Suprapubic skin (tissue), 4 donors: ENCODE results near the gene WDR27. TPM values are rescaled to one million over a fixed set of nuclear protein-coding genes. Genes with fewer than 3 reads are reported as not detected.

Experiments
- DNase-seq, 2 donors: peaks; one replicate each; pipeline ENCODE4 v3.0.0-alpha.2; 2019; ENCODE audit warnings: low spot score in 2 of 2
- H3K27ac ChIP-seq: fragments of 200-600 bp; sonication (generic); one replicate; pipeline ENCODE4 v1.5.1; 2019
- H3K27me3 ChIP-seq: fragments of 200-600 bp; sonication (generic); one replicate; pipeline ENCODE4 v1.5.1; 2019
- H3K36me3 ChIP-seq: fragments of 200-600 bp; sonication (generic); one replicate; pipeline ENCODE4 v1.5.1; 2019
- H3K4me1 ChIP-seq: fragments of 200-600 bp; sonication (generic); one replicate; pipeline ENCODE4 v1.5.1; 2019
- H3K4me3 ChIP-seq: fragments of 200-600 bp; sonication (generic); one replicate; pipeline ENCODE4 v1.5.1; 2019; ENCODE audit warnings: mild to moderate bottlenecking
- H3K9me3 ChIP-seq: fragments of 200-600 bp; sonication (generic); one replicate; pipeline ENCODE4 v1.5.1; 2019
- CTCF ChIP-seq, 2 donors: fragments of 200-600 bp in 1 of 2; fragments of 450-650 bp in 1 of 2; sonication (generic) in 1 of 2; IDR thresholded peaks; one replicate each; pipeline ENCODE4 v1.5.1; 2016 to 2019; ENCODE audit warnings: antibody characterized with exemption in 2 of 2, mild to moderate bottlenecking in 1 of 2, moderate library complexity in 1 of 2
- EP300 ChIP-seq: sonication (generic); formaldehyde crosslinking; IDR thresholded peaks from one replicate; pipeline ENCODE4 v1.6.1; 2017; ENCODE audit warnings: antibody characterized with exemption
- POLR2A ChIP-seq, 2 donors: fragments of 450-650 bp; IDR thresholded peaks; one replicate each; pipeline ENCODE4 v1.6.1; 2017; ENCODE audit warnings: antibody characterized with exemption in 2 of 2, mild to moderate bottlenecking in 2 of 2, moderate library complexity in 2 of 2
- POLR2AphosphoS5 ChIP-seq, 3 donors: sonication (generic); formaldehyde crosslinking; IDR thresholded peaks; one replicate each; pipeline ENCODE4 v1.6.1; 2017; ENCODE audit warnings: antibody characterized with exemption in 3 of 3
- WGBS: methylation state at CpG from one replicate; pipeline ENCODE4 v1.1.5; 2018; 5-methylcytosine and 5-hydroxymethylcytosine counted together
- total RNA-seq, 4 donors: library from RNA; depleted of rRNA; stranded (reverse); fragments of >200 nt; gene quantifications; one replicate each; pipeline ENCODE4 v1.1.0, GENCODE V29; 2016

WDR27 gene
- total RNA-seq, 4 donors from 2014 or later = 17.3 to 59.4 (median 26.6) TPM

- no peaks in the 10 kb centered on the region for H3K27me3 ChIP-seq
- TF ChIP-seq POLR2A (IDR thresholded peaks at IDR 0.05) (no peak), EP300 (no peak), CTCF (IDR thresholded peaks at IDR 0.05) (no peak), POLR2AphosphoS5 (IDR thresholded peaks at IDR 0.05) (no peak)
- H3K4me3 ChIP-seq = no peak overlapping the region
- H3K9me3 ChIP-seq = no peaks in the 10 kb centered on the region
- 77% methylated on average over 6 of the region's 6 CpGs for WGBS
- H3K36me3 ChIP-seq = peaks cover 32% of the 10 kb centered on the region
- H3K4me1 ChIP-seq = no peaks in the 10 kb centered on the region
- peak overlapping the region; percentile 38 for H3K27ac ChIP-seq
- no peak for DNase-seq
These were observed 32.7 kb downstream of the WDR27 start for GRCh38 chr6:169669147-169669546.

- WGBS = 86% methylated on average over 15 of the region's 15 CpGs
- Histone ChIP-seq H3K27me3 (no peaks in the 10 kb centered on the region), H3K4me3 (no peak overlapping the region), H3K36me3 (peaks cover 38% of the 10 kb centered on the region), H3K4me1 (no peaks in the 10 kb centered on the region), H3K9me3 (no peaks in the 10 kb centered on the region), H3K27ac (no peak overlapping the region)
- TF ChIP-seq POLR2AphosphoS5 (IDR thresholded peaks at IDR 0.05) (no peak), CTCF (IDR thresholded peaks at IDR 0.05) (no peak)
- DNase-seq = no peak
These were observed 33.5 kb downstream of the WDR27 start for GRCh38 chr6:169668203-169668847.

- H3K27me3 ChIP-seq = no peaks in the 10 kb centered on the region
- H3K27ac ChIP-seq = no peak overlapping the region
- TF ChIP-seq CTCF (IDR thresholded peaks at IDR 0.05) = no peak
- TF ChIP-seq POLR2A (IDR thresholded peaks at IDR 0.05) = no peak
- TF ChIP-seq POLR2AphosphoS5 (IDR thresholded peaks at IDR 0.05) = no peak
- TF ChIP-seq EP300 = no peak
- peaks cover 41% of the 10 kb centered on the region for H3K36me3 ChIP-seq
- H3K4me1 ChIP-seq = no peaks in the 10 kb centered on the region
- no peak for DNase-seq
- WGBS = 95% methylated on average over 27 of the region's 27 CpGs
- H3K4me3 ChIP-seq = no peak overlapping the region
- no peaks in the 10 kb centered on the region for H3K9me3 ChIP-seq
These were observed 34.1 kb downstream of the WDR27 start for GRCh38 chr6:169667716-169668115.

GRCh38 chr6:169666441-169666840 lies 35.4 kb downstream of the WDR27 start:
- 94% methylated on average over 14 of the region's 18 CpGs for WGBS
- Histone ChIP-seq H3K4me1 (no peaks in the 10 kb centered on the region), H3K27me3 (no peaks in the 10 kb centered on the region), H3K27ac (no peak overlapping the region), H3K36me3 (peaks cover 44% of the 10 kb centered on the region), H3K4me3 (no peak overlapping the region), H3K9me3 (no peaks in the 10 kb centered on the region)
- TF ChIP-seq CTCF (IDR thresholded peaks at IDR 0.05) (no peak), POLR2AphosphoS5 (IDR thresholded peaks at IDR 0.05) (no peak), POLR2A (IDR thresholded peaks at IDR 0.05) (no peak), EP300 (no peak)
- no peak for DNase-seq

GRCh38 chr6:169665289-169665688 lies 36.5 kb downstream of the WDR27 start:
- DNase-seq = no peak
- no peak for TF ChIP-seq POLR2A (IDR thresholded peaks at IDR 0.05)
- no peak for TF ChIP-seq CTCF (IDR thresholded peaks at IDR 0.05)
- no peak for TF ChIP-seq POLR2AphosphoS5 (IDR thresholded peaks at IDR 0.05)
- TF ChIP-seq EP300 = no peak
- Histone ChIP-seq H3K4me3 (no peak overlapping the region), H3K36me3 (peaks cover 54% of the 10 kb centered on the region), H3K27ac (no peak overlapping the region), H3K27me3 (no peaks in the 10 kb centered on the region), H3K4me1 (no peaks in the 10 kb centered on the region), H3K9me3 (no peaks in the 10 kb centered on the region)
- 80% methylated on average over 9 of the region's 9 CpGs for WGBS
